SJCRH30 (cell line): ENCODE measurements around the gene PPM1A. TPM values are rescaled to one million over a fixed set of nuclear protein-coding genes. Genes with fewer than 3 reads are reported as not detected.

Experiments
- DNase-seq, 2 experiments: peaks; one replicate each; pipeline ENCODE4 v3.0.0-alpha.2; 2015 to 2020
- H3K27ac ChIP-seq: fragments of 250-450 bp; sonication (Bioruptor Pico); 2 replicates; pipeline ENCODE4 v1.5.1; 2020; ENCODE audit warnings: mild to moderate bottlenecking, moderate library complexity
- H3K27me3 ChIP-seq: fragments of 250-450 bp; sonication (Bioruptor Pico); 2 replicates; pipeline ENCODE4 v1.5.1; 2020; ENCODE audit warnings: mild to moderate bottlenecking, moderate library complexity
- H3K36me3 ChIP-seq: fragments of 250-450 bp; sonication (Bioruptor Pico); 2 replicates; pipeline ENCODE4 v1.5.1; 2020; ENCODE audit warnings: mild to moderate bottlenecking, moderate library complexity
- H3K4me1 ChIP-seq: fragments of 250-450 bp; sonication (Bioruptor Pico); 2 replicates; pipeline ENCODE4 v1.5.1; 2020; ENCODE audit warnings: mild to moderate bottlenecking, moderate library complexity
- H3K4me3 ChIP-seq: fragments of 250-450 bp; sonication (Bioruptor Pico); 2 replicates; pipeline ENCODE4 v1.5.1; 2020; ENCODE audit warnings: mild to moderate bottlenecking, moderate library complexity
- H3K9me3 ChIP-seq: fragments of 250-450 bp; sonication (Bioruptor Pico); replicated peaks from 2 replicates; pipeline ENCODE4 v1.5.1; 2020; ENCODE audit warnings: mild to moderate bottlenecking, moderate library complexity
- total RNA-seq: library from RNA; depleted of rRNA; stranded (reverse); fragments of >200 nt; shearing (Covaris generic); gene quantifications from 2 replicates; pipeline ENCODE4 v1.2.3, GENCODE V29; 2014; rRNA removed

PPM1A gene
- total RNA-seq, 1 experiment from 2014 or later = 31.2 TPM

- no peaks in the 10 kb centered on the region for H3K9me3 ChIP-seq
- H3K4me3 ChIP-seq = peak overlapping the region; percentile 57
- no peaks in the 10 kb centered on the region for H3K36me3 ChIP-seq
- H3K27ac ChIP-seq = peak overlapping the region; percentile 25
- H3K4me1 ChIP-seq = no peaks in the 10 kb centered on the region
- H3K27me3 ChIP-seq = no peaks in the 10 kb centered on the region
- peak; percentile 78 to 93 for DNase-seq
These were observed 82.4 kb downstream of the PPM1A start for GRCh38 chr14:60331201-60332045.

- H3K9me3 ChIP-seq = no peaks in the 10 kb centered on the region; the same call in 1 of the 2 replicates
- H3K27ac ChIP-seq = no peak overlapping the region
- peak overlapping the region; percentile 57 for H3K4me3 ChIP-seq
- no peaks in the 10 kb centered on the region for H3K27me3 ChIP-seq
- no peaks in the 10 kb centered on the region for H3K36me3 ChIP-seq
- DNase-seq = no peak
- no peaks in the 10 kb centered on the region for H3K4me1 ChIP-seq
These were observed 83.0 kb downstream of the PPM1A start for GRCh38 chr14:60332046-60332399.

DNA sequence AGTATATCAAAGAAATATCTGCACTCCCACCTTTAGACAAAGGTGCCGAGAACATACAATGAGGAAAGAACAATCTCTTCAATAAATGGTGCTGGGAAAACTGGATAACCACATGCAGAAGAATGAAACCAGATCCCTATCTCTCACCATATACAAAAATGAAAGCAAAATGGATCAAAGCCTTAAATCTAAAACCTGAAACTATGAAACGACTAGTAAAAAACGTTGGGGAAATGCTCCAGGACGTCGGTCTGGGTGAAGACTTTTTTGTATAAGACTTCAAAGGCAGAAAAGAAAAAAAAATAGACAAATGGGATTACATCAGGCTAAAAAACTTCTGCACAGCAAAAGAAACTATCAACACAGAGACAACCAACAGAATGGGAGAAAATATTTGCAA lies 83.8 kb downstream of the PPM1A start:
- H3K4me3 ChIP-seq = no peak overlapping the region
- no peaks in the 10 kb centered on the region for H3K36me3 ChIP-seq
- no peak for DNase-seq
- H3K4me1 ChIP-seq = no peaks in the 10 kb centered on the region
- H3K27me3 ChIP-seq = no peaks in the 10 kb centered on the region
- no peak overlapping the region for H3K27ac ChIP-seq
- H3K9me3 ChIP-seq = no peaks in the 10 kb centered on the region; the same call in 1 of the 2 replicates

DNA sequence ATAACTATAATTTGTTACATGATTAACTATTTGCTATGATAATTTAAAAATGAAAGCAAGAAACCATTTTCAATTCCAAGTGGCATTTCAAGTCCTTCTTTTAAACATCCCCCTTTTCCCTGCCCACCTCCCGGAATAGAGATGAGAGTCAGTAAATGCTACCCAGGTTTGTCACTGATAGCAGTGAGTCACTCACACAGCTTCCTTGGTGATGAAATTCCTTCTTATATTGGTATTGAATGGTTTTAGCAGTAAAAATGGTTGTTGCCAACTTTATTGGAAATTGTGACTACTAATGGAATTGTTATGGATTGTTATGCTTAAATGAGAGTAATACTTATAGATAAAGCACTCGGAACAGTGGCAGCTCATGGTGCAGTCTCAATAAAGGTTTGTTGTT lies 90.5 kb downstream of the PPM1A start:
- H3K27me3 ChIP-seq = no peaks in the 10 kb centered on the region
- H3K4me3 ChIP-seq = no peak overlapping the region
- H3K27ac ChIP-seq = no peak overlapping the region
- no peaks in the 10 kb centered on the region for H3K36me3 ChIP-seq
- no peaks in the 10 kb centered on the region for H3K4me1 ChIP-seq
- no peak for DNase-seq
- no peaks in the 10 kb centered on the region; the same call in 1 of the 2 replicates for H3K9me3 ChIP-seq

DNA sequence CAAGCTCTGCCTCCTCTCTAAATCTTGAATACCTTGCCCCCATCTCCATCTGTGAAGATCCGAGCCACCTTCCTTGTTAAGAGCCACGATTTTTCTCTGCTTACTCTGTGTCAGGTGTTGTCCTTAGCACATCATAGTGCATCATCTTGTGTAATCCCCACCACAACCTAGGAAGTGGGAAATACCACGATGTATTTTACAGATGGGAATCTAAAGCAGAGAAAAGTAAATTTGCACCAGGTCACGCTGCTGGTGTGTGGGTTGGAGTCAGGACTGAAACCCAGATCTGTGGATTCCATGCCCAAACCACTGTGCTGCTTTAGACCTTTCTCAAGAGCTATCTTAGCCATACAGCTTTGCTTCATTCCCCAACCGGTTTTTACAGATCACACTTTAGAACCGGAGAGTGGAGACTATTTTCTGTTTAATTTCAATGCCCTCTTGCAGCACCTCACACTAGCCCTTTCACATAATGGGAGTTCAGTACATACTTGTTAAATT lies 94.6 kb downstream of the PPM1A start:
- Histone ChIP-seq H3K27ac (no peak overlapping the region), H3K9me3 (no peaks in the 10 kb centered on the region), H3K36me3 (no peaks in the 10 kb centered on the region), H3K4me1 (peaks cover 12% of the 10 kb centered on the region), H3K4me3 (no peak overlapping the region), H3K27me3 (no peaks in the 10 kb centered on the region)
- no peak for DNase-seq

GRCh38 chr14:60344751-60345150 lies 95.7 kb downstream of the PPM1A start:
- H3K36me3 ChIP-seq = no peaks in the 10 kb centered on the region

DNA sequence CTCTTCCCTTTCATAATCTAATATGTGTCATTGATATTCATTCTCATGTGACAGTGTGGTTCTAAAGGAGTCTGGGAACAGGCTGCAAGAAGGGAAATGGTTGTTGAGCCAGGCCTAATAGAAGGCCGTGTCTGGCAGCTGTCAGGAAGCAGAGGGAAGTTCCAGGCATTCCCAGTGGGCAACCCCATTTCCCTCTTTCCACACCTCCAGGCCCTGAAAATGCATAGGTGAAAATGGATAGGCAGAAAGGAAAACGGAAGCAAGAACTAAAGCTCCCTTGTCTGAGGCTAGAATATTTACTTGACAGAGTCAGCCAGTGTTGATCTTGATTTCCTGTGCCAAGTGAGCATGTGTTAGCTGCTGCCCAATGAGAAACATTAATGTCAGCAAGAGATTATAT lies 97.7 kb downstream of the PPM1A start:
- no peaks in the 10 kb centered on the region for H3K9me3 ChIP-seq
- peaks cover 18% of the 10 kb centered on the region for H3K4me1 ChIP-seq
- H3K4me3 ChIP-seq = no peak overlapping the region
- no peaks in the 10 kb centered on the region for H3K27me3 ChIP-seq
- DNase-seq = peak; percentile 7 to 57
- H3K36me3 ChIP-seq = no peaks in the 10 kb centered on the region
- H3K27ac ChIP-seq = no peak overlapping the region

More at GRCh38 chr14:60344751-60345150, 95.7 kb downstream of the PPM1A start:
- Histone ChIP-seq H3K27ac (no peak overlapping the region), H3K4me3 (no peak overlapping the region), H3K27me3 (no peaks in the 10 kb centered on the region), H3K9me3 (no peaks in the 10 kb centered on the region), H3K4me1 (peaks cover 14% of the 10 kb centered on the region)
- no peak for DNase-seq

DNA sequence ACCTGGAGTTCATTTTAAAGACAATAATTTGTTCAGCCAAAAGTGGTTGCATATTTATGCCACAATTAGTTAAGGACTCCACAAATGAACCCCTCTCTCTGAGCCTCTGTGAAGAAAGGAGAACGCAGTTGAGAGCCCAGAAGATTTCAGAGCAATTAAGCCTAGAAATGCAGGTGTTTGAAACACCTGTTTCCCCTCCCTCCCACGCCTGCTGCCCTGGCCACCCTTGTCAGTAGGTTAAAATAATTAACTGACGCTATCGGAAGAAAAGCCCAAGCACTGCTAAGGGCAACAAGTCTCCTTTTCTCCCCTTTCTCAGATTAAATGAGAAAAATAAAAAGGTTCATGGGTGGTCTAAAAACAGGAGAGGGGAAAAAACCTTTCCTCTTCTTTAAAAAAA lies 99.2 kb downstream of the PPM1A start:
- Histone ChIP-seq H3K4me3 (no peak overlapping the region), H3K36me3 (no peaks in the 10 kb centered on the region), H3K27me3 (no peaks in the 10 kb centered on the region), H3K9me3 (no peaks in the 10 kb centered on the region), H3K27ac (no peak overlapping the region), H3K4me1 (peaks cover 18% of the 10 kb centered on the region)
- DNase-seq = no peak

Other genes with a start within 250 kb of the PPM1A start
- 64.9 and 66.2 TPM in 2 replicates for gene PCNX4, start 157.3 kb upstream of the PPM1A start, total RNA-seq
- 18.4 and 24.8 TPM in 2 replicates for gene DHRS7, start 83.8 kb upstream of the PPM1A start, total RNA-seq
- 0.86 and 1.9 TPM in 2 replicates for gene C14orf39, start 236.8 kb downstream of the PPM1A start, total RNA-seq